ENCODE results near the gene FSTL4.

The FSTL4 gene

GRCh38 chr5:133356396-133356983 lies 255.9 kb downstream of the FSTL4 start:
- H3K27ac ChIP-seq (ENCODE audit: low read depth, low read length, severe bottlenecking), result no peak overlapping the region
- 89 to 91% methylated on average over 4 to 5 of the region's 5 CpGs for WGBS, 2 experiments (ENCODE audit: insufficient coverage in 2 of 2)
- no peaks in the 10 kb centered on the region for H3K9me3 ChIP-seq (ENCODE audit: control insufficient read depth, low read length)
- H3K36me3 ChIP-seq (ENCODE audit: control insufficient read depth, insufficient read depth, low read length), result no peaks in the 10 kb centered on the region
- H3K4me1 ChIP-seq (ENCODE audit: control insufficient read depth, insufficient read depth, low read length, poor library complexity, severe bottlenecking), result peaks cover 3% of the 10 kb centered on the region
- H3K4me3 ChIP-seq (ENCODE audit: extremely low read depth, insufficient read depth, low read length, poor library complexity, severe bottlenecking), result no peak overlapping the region

GRCh38 chr5:133354323-133355185 lies 257.8 kb downstream of the FSTL4 start:
- WGBS, 2 experiments (ENCODE audit: insufficient coverage in 2 of 2), result 86 to 91% methylated on average over 7 to 8 of the region's 9 CpGs
- Histone ChIP-seq H3K4me1 (ENCODE audit: control insufficient read depth, insufficient read depth, low read length, poor library complexity, severe bottlenecking) (peaks cover 3% of the 10 kb centered on the region), H3K9me3 (ENCODE audit: control insufficient read depth, low read length) (no peaks in the 10 kb centered on the region), H3K36me3 (ENCODE audit: control insufficient read depth, insufficient read depth, low read length) (no peaks in the 10 kb centered on the region), H3K4me3 (ENCODE audit: extremely low read depth, insufficient read depth, low read length, poor library complexity, severe bottlenecking) (no peak overlapping the region), H3K27ac (ENCODE audit: low read depth, low read length, severe bottlenecking) (no peak overlapping the region)

- Histone ChIP-seq H3K27ac (ENCODE audit: low read depth, low read length, severe bottlenecking) (peak overlapping the region; percentile 18), H3K9me3 (ENCODE audit: control insufficient read depth, low read length) (no peaks in the 10 kb centered on the region), H3K36me3 (ENCODE audit: control insufficient read depth, insufficient read depth, low read length) (no peaks in the 10 kb centered on the region), H3K4me3 (ENCODE audit: extremely low read depth, insufficient read depth, low read length, poor library complexity, severe bottlenecking) (no peak overlapping the region), H3K4me1 (ENCODE audit: control insufficient read depth, insufficient read depth, low read length, poor library complexity, severe bottlenecking) (peaks cover 3% of the 10 kb centered on the region)
- WGBS, 2 experiments (ENCODE audit: insufficient coverage in 2 of 2), result 41 to 51% methylated on average over 8 of the region's 8 CpGs
Observed at GRCh38 chr5:133353741-133354140, 258.6 kb downstream of the FSTL4 start.

- Histone ChIP-seq H3K9me3 (ENCODE audit: control insufficient read depth, low read length) (no peaks in the 10 kb centered on the region), H3K27ac (ENCODE audit: low read depth, low read length, severe bottlenecking) (no peak overlapping the region), H3K4me1 (ENCODE audit: control insufficient read depth, insufficient read depth, low read length, poor library complexity, severe bottlenecking) (no peaks in the 10 kb centered on the region), H3K36me3 (ENCODE audit: control insufficient read depth, insufficient read depth, low read length) (no peaks in the 10 kb centered on the region), H3K4me3 (ENCODE audit: extremely low read depth, insufficient read depth, low read length, poor library complexity, severe bottlenecking) (no peak overlapping the region)
- WGBS, 2 experiments (ENCODE audit: insufficient coverage in 2 of 2), result 73 to 88% methylated on average over 4 of the region's 4 CpGs
Observed at GRCh38 chr5:133348406-133348805, 263.9 kb downstream of the FSTL4 start.

DNA sequence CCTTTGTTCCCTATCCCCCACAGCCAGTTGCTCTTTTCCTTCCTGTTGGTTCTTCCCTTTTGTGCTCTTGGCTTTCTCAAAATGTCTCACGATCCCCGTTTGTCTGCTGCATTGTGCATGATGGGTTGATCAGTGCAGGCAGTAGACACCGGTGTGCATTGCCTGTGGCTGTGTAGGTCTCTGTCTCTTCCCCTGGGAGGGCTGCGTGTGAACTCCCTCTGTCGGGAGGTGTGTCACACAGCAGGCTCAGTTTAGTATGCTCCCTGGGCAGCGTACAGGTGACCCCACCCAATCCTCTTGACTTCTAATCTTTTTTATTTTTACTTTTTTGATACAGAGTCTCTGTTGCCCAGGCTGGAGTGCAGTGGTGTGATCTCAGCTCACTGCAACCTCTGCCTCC lies 265.3 kb downstream of the FSTL4 start:
- no peak overlapping the region for H3K27ac ChIP-seq (ENCODE audit: low read depth, low read length, severe bottlenecking)
- WGBS, 2 experiments (ENCODE audit: insufficient coverage in 2 of 2), result 51 to 54% methylated on average over 2 to 3 of the region's 6 CpGs
- no peaks in the 10 kb centered on the region for H3K36me3 ChIP-seq (ENCODE audit: control insufficient read depth, insufficient read depth, low read length)
- H3K4me3 ChIP-seq (ENCODE audit: extremely low read depth, insufficient read depth, low read length, poor library complexity, severe bottlenecking), result no peak overlapping the region
- no peaks in the 10 kb centered on the region for H3K4me1 ChIP-seq (ENCODE audit: control insufficient read depth, insufficient read depth, low read length, poor library complexity, severe bottlenecking)
- H3K9me3 ChIP-seq (ENCODE audit: control insufficient read depth, low read length), result no peaks in the 10 kb centered on the region

GRCh38 chr5:133344266-133344665 lies 268.1 kb downstream of the FSTL4 start:
- WGBS, 2 experiments (ENCODE audit: insufficient coverage in 2 of 2), result no CpG with 5 or more reads among the region's 2 CpGs
- no peaks in the 10 kb centered on the region for H3K36me3 ChIP-seq (ENCODE audit: control insufficient read depth, insufficient read depth, low read length)
- H3K9me3 ChIP-seq (ENCODE audit: control insufficient read depth, low read length), result no peaks in the 10 kb centered on the region
- H3K4me3 ChIP-seq (ENCODE audit: extremely low read depth, insufficient read depth, low read length, poor library complexity, severe bottlenecking), result no peak overlapping the region
- no peak overlapping the region for H3K27ac ChIP-seq (ENCODE audit: low read depth, low read length, severe bottlenecking)
- H3K4me1 ChIP-seq (ENCODE audit: control insufficient read depth, insufficient read depth, low read length, poor library complexity, severe bottlenecking), result no peaks in the 10 kb centered on the region

DNA sequence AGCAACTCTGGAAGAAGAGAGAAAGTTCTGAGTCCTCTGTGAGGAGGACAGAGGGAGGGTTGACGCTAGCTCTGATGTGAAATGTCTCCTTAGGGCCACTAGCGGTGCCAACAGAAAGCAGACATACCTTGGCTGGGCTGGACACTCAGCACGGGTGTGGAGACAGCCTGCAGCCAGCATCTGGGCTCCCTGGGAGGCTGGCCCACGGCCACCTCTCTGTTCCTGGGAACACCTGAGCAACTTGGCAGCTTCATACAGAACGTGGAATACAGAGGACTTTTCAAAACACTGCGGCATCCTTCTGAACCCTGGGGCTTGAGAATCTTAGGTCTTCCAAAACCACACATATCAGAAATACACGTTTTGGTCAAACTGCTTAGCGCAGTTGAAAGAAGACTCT lies 269.1 kb downstream of the FSTL4 start:
- 82 to 87% methylated on average over 5 to 6 of the region's 8 CpGs for WGBS, 2 experiments (ENCODE audit: insufficient coverage in 2 of 2)
- H3K36me3 ChIP-seq (ENCODE audit: control insufficient read depth, insufficient read depth, low read length), result no peaks in the 10 kb centered on the region
- no peaks in the 10 kb centered on the region for H3K9me3 ChIP-seq (ENCODE audit: control insufficient read depth, low read length)

GRCh38 chr5:133341915-133342710 lies 270.2 kb downstream of the FSTL4 start:
- WGBS, 2 experiments (ENCODE audit: insufficient coverage in 2 of 2), result 84 to 89% methylated on average over 7 of the region's 8 CpGs
- Histone ChIP-seq H3K27ac (ENCODE audit: low read depth, low read length, severe bottlenecking) (no peak overlapping the region), H3K4me1 (ENCODE audit: control insufficient read depth, insufficient read depth, low read length, poor library complexity, severe bottlenecking) (no peaks in the 10 kb centered on the region), H3K36me3 (ENCODE audit: control insufficient read depth, insufficient read depth, low read length) (no peaks in the 10 kb centered on the region), H3K9me3 (ENCODE audit: control insufficient read depth, low read length) (no peaks in the 10 kb centered on the region), H3K4me3 (ENCODE audit: extremely low read depth, insufficient read depth, low read length, poor library complexity, severe bottlenecking) (no peak overlapping the region)

More for the DNA sequence above, 269.1 kb downstream of the FSTL4 start:
- H3K4me1 ChIP-seq (ENCODE audit: control insufficient read depth, insufficient read depth, low read length, poor library complexity, severe bottlenecking), result no peaks in the 10 kb centered on the region
- no peak overlapping the region for H3K27ac ChIP-seq (ENCODE audit: low read depth, low read length, severe bottlenecking)
- no peak overlapping the region for H3K4me3 ChIP-seq (ENCODE audit: extremely low read depth, insufficient read depth, low read length, poor library complexity, severe bottlenecking)

- H3K9me3 ChIP-seq (ENCODE audit: control insufficient read depth, low read length), result no peaks in the 10 kb centered on the region
- H3K4me1 ChIP-seq (ENCODE audit: control insufficient read depth, insufficient read depth, low read length, poor library complexity, severe bottlenecking), result no peaks in the 10 kb centered on the region
- no peaks in the 10 kb centered on the region for H3K36me3 ChIP-seq (ENCODE audit: control insufficient read depth, insufficient read depth, low read length)
- H3K27ac ChIP-seq (ENCODE audit: low read depth, low read length, severe bottlenecking), result no peak overlapping the region
- WGBS, 2 experiments (ENCODE audit: insufficient coverage in 2 of 2), result 81 to 98% methylated on average over 3 to 5 of the region's 6 CpGs
- no peak overlapping the region for H3K4me3 ChIP-seq (ENCODE audit: extremely low read depth, insufficient read depth, low read length, poor library complexity, severe bottlenecking)
Observed at GRCh38 chr5:133341296-133341695, 271.0 kb downstream of the FSTL4 start.

DNA sequence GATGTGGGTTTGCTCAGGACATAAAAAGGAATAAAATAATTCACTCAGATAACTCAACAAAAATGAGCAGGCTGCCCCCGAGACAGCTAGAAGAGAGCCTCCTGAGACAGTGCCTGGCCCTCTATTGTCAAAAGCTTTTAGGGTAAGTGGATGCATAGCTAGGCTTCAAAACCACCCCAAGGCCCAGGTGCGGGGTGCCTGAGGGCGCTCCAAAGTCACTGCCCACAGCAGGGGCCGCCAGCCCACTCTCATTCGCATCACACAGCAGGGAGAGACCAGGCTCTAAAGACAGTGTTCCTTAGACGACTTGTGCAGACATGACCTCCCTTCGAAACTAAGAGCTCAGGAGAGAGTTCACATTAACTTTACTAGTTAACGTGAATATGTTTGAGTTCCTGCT lies 271.5 kb downstream of the FSTL4 start:
- Histone ChIP-seq H3K36me3 (ENCODE audit: control insufficient read depth, insufficient read depth, low read length) (no peaks in the 10 kb centered on the region), H3K27ac (ENCODE audit: low read depth, low read length, severe bottlenecking) (no peak overlapping the region), H3K4me1 (ENCODE audit: control insufficient read depth, insufficient read depth, low read length, poor library complexity, severe bottlenecking) (no peaks in the 10 kb centered on the region), H3K4me3 (ENCODE audit: extremely low read depth, insufficient read depth, low read length, poor library complexity, severe bottlenecking) (no peak overlapping the region), H3K9me3 (ENCODE audit: control insufficient read depth, low read length) (no peaks in the 10 kb centered on the region)
- WGBS, 2 experiments (ENCODE audit: insufficient coverage in 2 of 2), result 64 to 66% methylated on average over 4 to 6 of the region's 8 CpGs
